Germinal center (tissue), 1 donor: Measurements from ENCODE around the gene KLK4.

ENCODE experiments used
- DNase-seq: peaks from one replicate; pipeline ENCODE4 v3.0.0; 2012; ENCODE audit warnings: mixed read lengths, low spot score

KLK4 gene, protein sequence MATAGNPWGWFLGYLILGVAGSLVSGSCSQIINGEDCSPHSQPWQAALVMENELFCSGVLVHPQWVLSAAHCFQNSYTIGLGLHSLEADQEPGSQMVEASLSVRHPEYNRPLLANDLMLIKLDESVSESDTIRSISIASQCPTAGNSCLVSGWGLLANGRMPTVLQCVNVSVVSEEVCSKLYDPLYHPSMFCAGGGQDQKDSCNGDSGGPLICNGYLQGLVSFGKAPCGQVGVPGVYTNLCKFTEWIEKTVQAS

DNA sequence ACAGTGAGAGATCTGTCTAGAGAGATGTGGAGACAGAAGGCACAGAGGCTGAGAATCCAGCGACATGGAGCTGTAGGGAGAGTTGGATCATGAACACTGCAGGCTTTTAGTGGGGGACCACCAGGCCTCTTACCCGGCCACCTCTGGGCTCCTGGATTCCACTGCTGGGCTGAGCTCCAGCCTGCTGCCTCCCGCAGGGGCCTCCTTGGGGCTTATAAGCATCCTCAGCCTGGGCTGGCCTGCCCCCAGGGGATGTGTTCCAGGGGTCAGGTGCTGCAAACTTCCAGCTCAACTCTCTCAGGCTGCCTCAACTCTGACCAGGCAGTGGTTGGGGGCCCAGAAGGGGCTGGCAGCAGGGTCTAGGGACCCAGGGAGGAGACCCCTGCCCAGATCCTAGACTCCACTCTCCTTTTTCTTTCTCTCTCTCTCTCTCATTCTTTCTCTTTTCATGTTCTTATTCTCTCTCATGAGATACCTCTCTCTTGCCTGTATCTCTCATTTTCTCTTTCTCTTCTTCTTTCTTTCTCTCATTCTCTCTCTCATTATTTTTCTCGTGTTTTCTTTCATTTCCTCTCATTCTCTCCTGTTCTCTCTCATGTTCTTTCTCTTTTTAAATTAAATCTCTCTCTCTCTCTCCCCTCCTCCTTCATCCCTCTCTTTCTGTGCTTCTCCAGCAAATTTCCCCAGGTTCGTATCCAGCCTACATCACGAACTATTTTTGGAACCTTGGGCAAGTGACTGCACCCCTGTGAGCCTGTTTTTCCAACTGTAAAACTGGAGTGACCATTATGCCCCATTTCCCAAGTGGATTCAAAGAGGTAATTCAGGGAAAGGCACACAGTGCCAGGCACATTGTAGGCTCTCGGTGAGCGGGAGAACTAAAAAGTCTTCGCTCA, at the start of gene KLK4:
Gene KLK4 (minus strand): TSS at position 190 of the 896 bp plus-strand sequence. CDS start 657 bp downstream, outside the sequence.
- no peak for DNase-seq

DNA sequence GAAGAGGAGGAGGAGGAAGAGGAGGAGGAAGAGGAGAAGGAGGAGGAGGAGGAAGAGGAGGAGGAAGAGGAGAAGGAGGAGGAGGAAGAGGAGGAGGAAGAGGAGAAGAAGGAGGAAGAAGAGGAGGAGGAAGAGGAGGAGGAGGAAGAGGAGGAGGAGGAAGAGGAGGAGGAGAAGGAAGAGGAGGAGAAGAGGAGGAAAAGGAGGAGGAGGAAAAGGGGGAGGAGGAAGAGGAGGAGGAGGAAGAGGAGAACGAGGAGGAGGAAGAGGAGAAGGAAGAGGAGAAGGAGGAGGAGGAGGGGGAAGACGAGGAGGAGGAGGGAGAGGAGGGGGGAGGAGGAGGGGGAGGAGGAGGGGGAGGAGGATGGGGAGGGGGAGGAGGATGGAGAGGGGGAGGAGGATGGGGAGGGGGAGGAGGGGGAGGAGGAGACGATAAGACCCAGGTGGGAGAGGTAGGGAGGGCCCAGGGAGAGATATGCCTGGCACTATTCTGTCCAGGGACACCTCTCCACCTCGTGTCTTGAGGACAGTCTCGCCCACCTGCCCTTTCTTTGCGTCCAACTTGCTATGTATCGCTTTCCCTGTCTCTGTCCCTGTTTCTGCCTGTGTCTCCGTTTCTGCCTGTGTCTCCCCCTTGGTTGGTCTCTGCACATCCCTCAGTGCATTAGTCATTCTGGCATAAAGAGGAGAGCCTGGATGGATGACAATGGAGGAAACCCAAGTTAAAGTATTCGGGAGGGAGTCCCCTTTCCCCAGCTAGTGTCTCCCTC, 48.7 kb upstream of the KLK4 start:
- DNase-seq = no peak

DNA sequence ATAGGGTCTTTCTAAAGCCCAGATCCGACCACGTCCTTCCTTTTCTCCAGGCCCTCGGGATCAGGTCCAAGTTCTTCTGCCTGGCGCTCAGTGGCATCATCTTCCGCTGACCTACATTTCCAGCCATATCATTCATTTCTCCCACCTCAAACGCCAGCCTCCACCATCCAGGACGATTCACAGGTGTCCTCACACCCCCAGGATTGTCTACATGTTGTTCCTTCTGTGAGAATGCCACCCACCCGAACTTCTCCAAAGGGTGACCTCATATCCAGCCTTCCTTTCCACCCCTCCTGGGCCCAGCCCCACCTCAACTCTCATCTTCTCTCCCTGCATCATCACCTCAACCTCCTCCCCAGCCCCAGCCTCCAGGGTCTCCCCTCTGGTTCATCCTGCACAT, 46.4 kb upstream of the KLK4 start:
- no peak for DNase-seq

DNA sequence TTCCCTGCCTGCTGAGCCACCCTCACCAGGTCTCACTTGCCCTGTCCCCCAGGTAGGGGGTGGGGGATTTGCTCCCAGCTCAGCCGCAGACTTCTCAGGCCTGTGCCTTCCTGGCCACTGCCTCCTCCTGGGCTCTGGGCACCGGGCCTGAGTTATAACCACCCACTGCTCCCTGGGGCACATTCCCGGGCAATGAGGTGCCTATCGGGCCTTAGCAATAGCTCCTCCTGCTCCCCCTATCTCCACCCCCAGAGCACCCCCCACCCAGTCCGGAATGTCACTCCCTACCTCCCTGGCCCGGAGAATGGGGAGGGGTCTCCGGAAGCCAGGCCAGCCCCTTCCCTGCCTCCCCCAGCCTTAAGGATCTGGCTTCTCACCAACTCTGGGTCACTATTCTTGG, 41.7 kb upstream of the KLK4 start, which contains the start of gene KLK5:
Gene KLK5 (minus strand): TSS at position 129 of the 400 bp plus-strand sequence. CDS start 381 bp downstream, outside the sequence.
- no peak for DNase-seq

DNA sequence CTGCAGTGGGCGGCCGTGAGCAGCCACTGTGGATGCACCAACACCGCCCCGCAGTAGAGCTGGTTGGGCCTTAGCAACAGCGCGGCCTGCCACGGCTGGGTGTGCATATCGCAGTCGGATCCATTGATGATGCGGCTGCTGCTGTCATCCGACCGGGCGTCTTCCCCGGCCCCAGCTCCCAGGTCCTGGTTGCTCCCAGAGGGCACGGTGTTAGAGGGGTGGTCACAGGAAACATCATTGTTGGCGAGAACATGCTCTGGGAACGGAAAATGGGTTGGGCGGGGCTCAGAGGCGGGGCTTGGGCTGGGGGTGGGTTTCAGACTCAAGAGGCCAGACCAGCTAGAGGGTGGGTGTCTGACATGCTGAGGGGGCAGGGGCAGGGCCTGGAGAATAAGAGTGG, 38.7 kb upstream of the KLK4 start:
- DNase-seq = no peak

DNA sequence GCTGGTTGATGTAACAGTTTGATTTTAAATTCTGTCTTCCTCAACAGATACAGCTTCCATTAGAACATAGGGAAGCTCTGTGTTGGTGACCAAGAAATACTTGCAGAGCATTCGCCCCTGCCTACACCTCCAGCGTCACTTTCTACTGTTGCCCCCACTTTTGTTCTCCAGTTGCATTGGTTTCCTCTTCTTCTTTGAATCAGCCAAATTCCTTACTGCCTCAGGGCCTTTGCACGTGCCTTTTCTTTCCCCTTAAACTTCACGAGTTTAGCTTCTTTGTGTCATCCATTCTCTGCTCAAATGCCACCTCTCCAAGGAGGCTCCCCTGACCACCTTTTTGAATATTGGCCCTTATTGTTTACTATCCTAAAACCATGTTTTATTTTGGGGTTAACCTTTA, 35.9 kb upstream of the KLK4 start:
- no peak for DNase-seq

DNA sequence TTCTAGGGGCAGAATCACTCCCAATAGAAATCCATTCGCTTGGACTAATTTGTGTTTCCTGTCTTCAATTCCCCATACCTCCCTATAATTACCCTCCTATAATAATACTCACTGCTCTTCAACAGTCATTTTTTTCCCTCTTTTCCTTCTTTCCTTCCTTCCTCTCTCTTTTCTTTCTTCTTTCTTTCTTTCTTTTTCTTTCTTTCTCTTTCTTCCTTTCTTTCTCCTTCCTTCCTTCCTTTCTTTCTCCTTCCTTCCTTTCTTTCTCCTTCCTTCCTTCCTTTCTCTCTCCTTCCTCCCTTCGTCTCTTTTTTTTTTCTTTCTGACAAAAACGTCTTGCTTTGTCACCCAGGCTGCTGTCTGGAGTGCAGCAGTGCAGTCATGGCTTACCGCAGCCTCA, 33.6 kb upstream of the KLK4 start:
- no peak for DNase-seq

DNA sequence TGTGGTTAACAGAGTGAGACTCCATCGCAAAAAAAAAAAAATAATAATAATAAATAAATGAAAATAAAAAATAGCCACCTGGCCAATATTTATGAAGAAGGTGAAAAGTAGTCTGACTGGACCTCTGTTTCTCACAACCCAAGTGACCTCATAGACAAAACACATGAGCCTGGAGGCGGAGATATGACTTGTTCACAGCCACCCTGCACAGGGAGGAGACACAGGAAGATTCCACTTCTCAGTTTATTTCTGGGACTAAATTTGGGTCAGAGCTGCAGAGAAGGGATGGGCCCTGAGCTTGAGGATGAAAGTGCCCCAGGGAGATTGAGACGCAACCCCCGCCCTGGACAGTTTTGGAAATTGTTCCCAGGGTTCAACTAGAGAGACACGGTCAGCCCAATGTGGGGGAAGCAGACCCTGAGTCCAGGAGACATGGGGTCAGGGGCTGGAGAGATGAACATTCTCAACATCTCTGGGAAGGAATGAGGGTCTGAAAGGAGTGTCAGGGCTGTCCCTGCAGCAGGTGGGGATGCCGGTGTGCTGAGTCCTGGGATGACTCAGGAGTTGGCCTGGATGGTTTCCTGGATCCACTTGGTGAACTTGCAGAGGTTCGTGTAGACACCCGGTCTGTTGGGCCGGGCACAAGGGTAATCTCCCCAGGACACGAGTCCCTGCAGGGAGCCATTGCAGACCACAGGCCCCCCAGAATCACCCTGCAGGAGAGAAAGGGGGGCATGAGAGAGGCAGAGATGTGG, 32.1 kb upstream of the KLK4 start:
- no peak for DNase-seq

DNA sequence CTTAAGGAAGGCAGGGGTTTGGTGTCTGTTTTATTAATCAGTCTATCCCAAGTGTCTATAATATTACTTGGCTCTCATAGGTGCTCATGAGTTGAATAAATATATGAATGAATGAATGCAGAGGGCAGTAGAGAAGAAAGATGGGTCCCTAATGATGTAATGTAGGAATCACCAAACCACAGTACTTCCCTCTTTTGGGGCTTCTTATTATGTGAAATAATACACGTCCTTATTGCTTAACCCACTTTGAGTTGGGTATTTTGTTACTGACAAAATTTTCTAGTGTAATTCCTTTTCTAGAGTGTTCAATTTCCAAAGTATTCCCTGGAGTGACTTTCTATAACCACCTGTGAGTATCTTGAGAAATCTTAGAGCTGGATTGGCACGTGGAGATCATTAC, 28.4 kb upstream of the KLK4 start:
- no peak for DNase-seq

DNA sequence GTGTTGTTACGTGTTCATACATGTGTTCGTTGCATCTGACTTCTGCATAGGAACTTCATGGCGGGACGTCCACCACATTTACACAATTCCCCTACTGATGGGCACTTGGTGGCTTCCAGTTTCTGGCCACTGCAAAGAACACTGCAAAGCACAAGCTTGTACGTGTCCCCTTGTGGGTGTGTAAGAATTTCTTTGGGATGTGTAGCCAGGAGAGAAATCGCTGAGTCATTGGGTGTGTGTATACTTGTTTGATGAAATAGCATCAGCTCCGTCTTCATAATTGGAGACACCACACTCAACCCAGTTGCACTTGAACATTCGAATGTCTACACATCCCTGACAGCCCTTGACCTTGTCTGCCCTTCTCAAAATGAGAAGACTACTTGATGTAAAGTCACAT, 22.4 kb upstream of the KLK4 start:
- no peak for DNase-seq

DNA sequence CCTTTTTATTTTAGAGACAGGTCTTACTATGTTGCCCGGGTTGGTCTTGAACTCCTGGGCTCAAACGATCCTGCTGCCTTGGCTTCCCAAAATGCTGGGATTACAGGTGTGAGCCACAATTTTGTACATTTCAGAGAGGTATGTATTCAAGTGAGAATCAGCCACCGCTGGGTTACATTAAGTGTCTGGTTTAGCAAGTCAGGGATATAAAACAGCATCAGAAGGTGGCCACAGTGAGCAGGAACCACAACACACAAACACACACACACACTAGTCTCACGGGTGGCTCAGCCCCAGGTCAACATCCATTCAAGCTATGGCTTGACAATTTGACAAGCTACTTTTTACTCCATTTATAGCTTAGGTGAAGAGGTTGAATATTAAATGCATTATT, 21.5 kb upstream of the KLK4 start:
- no peak for DNase-seq

DNA sequence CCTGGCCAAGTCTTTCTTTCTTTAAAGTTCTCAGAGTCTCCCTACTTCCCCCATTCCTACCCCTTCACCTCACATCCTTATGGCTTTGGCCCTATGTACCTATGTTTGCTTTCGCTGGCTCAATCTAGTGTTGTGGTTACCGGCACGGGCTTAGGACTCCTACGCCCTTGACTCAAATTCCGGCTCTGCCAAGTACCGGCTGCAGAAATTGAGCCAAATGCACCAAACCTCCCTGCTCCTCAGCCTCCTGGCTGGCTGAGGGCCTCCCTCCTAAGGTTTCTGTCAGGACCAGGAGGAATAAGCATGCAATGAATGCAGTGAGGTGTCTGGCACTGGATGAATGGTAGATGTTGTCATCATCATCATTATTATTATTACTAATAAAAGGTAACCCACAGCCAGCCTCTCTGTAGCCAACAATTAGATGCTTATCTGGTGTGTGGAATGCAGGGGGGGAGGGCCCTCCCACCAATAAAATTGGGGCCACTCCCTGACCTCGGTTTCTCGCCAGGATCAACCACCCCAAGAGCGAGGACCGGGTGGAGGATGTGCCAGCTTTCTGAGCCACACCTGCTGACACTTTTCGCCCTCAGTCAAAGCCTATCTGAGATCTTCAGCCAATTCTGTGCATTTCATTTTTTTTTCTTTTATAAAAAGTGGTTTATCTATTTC, 21.0 kb upstream of the KLK4 start:
- no peak for DNase-seq

DNA sequence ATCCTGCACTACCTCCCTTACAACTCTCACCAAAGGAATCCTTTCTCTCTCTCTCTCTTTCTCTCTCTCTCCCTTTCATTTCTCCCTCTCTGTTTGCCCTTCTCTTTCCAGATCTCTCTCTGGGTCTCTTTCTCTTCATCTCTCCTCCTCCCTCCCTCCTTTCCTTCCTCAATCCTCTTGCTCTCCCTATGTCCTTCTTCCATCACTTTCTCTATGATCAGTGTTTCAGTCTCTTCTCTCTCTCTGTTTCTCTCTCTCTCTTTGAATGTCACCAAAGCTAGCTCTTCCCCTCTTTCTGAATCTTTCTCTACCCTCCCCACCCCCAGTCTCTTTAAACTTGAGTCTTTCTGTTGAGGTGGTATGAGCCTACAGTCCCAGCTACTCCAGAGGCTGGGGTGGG, 19.8 kb upstream of the KLK4 start:
- DNase-seq = no peak

DNA sequence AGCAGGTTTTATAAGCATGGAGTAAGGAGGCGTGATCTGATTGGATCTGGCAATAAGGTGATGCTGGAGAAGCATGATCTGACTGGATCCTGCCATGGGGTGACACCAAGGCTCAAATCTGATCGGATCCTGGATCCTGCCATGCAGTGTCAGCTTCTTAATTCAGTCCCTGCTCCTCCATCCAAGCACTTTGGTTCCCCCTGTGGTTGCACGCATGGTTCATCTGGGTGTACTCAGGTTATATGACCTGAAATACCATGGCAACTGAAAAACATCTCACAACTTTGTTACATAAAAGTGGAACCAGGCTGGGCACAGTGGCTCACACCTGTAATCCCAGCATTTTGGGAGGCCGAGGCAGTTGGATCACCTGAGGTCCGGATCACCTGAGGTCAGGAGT, 17.6 kb upstream of the KLK4 start:
- no peak for DNase-seq

DNA sequence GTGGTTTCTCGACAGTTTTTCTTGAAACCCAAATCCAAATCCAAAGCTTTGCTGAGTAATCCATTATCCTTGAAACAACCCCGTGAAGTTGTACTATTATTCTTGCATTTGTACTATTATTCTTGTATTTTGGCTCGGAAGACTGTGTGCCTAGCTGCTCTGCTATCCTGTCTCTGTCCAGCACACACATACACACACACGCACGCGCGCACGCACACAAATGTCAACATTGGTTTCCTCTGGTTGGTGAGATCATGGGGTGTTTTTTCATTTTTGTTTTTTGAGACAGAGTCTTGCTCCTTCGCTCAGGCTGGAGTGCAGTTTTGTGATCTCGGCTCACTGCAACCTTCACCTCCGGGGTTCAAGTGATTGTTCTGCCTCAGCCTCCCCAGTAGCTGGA, 14.9 kb upstream of the KLK4 start:
- DNase-seq = no peak

DNA sequence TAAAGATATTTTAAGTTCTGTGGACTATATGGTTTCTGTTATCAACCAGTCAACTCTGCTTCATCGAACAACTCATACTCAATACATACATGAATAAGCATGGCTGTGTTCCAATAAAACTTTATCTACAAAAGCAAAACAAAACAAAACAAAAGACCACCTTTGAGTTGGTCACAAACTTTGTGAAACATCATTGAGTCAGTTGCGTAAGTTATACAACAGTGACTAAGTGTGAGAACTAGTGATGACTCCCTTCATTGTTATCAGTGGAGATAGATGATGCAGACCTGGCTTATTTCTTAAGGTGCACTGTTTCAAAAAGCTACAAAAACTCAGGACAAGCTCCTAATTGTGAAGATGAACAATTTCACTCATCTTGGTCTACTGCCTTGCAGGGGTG, 14.5 kb upstream of the KLK4 start:
- no peak for DNase-seq

DNA sequence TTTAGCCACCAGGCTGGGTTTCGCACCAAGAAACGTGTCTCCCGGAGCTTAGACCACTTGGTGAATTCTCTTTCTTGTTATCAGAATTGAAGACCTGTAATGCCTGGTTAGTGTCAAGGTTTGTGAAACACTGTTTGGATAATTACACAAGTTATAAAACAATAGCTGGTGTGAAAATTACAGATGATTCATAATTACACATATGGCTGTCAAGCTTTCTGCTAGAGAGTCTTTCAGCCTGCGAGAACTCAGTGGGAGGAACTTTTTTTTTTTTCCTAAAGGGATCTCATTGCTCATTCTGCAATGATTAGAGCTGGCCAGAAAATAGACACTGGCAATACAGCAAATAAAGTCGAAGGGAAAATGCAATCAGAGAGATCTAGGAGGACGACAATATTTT, 13.4 kb upstream of the KLK4 start:
- DNase-seq = no peak

DNA sequence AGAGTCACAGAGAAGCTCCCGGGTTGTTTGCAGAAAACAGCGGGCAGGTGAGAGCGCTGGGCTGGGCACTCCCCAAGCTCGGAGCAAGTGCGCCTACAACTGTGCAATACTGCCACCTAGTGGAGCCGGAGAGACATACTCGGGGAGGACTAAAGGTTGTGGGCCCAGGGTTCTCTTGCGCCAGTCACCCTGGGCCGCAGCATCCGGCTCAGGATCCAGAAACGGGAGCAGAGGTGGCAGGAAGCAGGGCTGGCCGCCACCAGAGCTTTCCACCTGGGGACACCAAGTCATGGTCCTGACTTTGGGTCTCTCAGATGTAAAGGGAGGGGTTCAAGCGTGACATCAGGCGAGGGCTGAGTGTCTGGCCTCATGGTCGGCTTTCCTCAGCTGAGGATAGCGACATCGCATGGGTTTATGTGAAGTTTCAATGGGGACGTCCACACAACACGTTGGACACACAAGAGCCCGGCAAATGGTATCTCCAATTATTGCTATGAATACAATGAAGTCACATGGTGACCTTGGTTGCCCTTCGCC, 11.2 kb upstream of the KLK4 start:
- peak; percentile 84 for DNase-seq

DNA sequence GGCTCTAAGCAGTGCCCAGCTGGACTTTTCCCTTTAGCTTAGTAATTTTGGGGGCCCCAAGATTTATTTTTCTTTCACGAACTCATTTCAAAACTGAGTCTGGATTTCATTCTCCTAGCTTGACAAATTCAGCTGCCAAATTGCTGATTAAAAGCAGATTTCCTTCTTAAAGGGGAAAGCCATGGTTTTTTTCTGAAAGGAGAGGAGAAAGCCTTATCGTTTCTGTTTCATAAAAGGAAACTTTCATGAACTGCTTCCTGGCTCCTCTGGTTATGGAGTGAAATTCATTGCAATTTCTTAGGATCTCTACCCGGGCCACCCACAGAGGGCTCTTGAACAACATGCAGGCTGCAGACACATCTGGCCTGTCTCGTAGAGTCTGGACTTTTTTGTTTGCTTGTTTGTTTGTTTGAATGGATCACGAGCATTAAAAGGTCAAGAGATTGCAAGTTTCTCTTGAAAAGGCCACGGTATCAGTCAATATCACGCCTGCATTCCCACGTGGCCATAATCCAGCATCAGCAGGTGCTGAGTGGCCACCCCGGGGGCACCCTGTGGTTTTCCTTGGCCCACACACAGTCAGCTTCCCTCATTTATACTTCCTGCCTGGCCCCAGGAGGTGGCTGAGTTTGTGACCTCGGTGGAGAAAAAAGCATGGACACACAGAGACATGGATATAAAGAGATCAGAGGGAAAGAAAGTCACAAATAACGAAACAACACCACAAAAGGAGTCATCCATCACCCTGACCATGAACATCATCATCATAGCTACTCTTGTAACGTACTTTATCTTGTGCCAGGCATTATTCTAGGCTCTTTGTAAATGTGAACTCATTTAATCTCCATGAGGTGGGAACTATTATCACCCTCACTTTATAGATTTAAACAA, 10.5 kb upstream of the KLK4 start:
- no peak for DNase-seq

DNA sequence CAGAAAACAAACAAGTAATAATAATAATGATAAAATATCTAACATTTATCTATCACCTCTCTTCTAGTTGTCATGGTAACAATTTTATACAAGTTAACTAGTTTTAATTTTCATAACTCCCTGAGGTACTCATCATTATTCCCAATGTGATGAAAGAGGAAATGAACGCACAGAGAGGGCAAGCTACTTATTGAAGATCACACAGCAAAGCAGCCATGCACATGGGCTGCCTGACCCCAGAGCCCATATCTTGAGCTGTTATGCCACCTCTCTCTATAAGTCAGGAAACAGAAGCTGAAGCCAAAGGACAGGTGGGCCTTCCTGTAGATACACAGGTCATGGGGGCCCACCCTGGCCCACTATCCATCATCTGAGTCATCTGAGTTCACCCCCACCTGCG, 4.9 kb upstream of the KLK4 start:
- no peak for DNase-seq
